ENCODE data around the gene WRAP73.
A peak's percentile ranks its signal among the peaks of the same experiment; 100 is the strongest.
"Not testable (repeated sequence)": the region's sequence is repeated elsewhere in the genome, so short reads cannot be mapped to it uniquely, and the experiment has no call there.

Gene WRAP73

DNA sequence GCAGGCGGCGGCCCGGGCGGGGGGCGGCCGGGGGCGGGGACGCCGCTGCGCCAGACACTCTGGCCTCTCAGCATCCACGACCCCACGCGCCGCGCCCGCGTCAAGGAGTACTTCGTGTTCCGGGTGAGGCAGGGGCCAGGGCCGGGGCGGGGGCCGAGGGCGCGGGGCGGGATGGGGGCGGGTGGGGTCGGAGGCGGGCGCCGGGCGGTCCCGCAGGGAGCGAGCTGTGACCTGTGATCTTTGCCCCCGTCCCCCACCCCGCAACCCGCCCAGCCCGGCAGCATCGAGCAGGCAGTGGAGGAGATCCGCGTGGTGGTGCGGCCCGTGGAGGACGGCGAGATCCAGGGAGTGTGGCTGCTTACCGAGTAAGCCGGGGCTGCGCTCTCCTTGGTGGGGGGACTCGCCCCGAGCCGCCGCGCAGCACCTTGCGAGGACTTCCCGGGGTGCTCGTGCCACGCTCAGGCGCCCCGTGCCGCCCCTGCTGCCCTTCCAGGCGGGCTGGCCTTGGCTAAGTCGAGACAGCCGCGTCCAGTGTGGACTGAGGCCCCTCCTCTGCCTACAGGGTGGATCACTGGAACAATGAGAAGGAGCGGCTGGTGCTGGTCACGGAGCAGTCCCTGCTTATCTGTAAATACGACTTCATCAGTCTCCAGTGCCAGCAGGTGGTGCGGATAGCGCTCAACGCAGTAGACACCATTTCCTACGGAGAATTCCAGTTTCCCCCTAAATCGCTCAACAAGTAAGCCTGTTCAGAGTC lies 24.6 kb downstream of the WRAP73 start:
- H3K4me1 ChIP-seq: no peaks in the 10 kb centered on the region
- TF ChIP-seq, protein P1, sequence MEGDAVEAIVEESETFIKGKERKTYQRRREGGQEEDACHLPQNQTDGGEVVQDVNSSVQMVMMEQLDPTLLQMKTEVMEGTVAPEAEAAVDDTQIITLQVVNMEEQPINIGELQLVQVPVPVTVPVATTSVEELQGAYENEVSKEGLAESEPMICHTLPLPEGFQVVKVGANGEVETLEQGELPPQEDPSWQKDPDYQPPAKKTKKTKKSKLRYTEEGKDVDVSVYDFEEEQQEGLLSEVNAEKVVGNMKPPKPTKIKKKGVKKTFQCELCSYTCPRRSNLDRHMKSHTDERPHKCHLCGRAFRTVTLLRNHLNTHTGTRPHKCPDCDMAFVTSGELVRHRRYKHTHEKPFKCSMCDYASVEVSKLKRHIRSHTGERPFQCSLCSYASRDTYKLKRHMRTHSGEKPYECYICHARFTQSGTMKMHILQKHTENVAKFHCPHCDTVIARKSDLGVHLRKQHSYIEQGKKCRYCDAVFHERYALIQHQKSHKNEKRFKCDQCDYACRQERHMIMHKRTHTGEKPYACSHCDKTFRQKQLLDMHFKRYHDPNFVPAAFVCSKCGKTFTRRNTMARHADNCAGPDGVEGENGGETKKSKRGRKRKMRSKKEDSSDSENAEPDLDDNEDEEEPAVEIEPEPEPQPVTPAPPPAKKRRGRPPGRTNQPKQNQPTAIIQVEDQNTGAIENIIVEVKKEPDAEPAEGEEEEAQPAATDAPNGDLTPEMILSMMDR (IDR thresholded peaks at IDR 0.05; ENCODE audit: low read depth, low read length): 0 out of 2 replicates have a peak, but pooled peaks have one; percentile 8
- H3K4me3 ChIP-seq (ENCODE audit: low read depth, low read length): peak overlapping the region; percentile 51
- no peaks in the 10 kb centered on the region for H3K9me3 ChIP-seq
- DNase-seq: peak; percentile 37
- no peaks in the 10 kb centered on the region for H3K27me3 ChIP-seq
- no peaks in the 10 kb centered on the region for H3K36me3 ChIP-seq

- TF ChIP-seq, protein P1 (IDR thresholded peaks at IDR 0.05; ENCODE audit: low read depth, low read length): no peak
- H3K27me3 ChIP-seq: no peaks in the 10 kb centered on the region
- no peaks in the 10 kb centered on the region for H3K36me3 ChIP-seq
- peak within 1 kb of the TSS; percentile 67 for H3K4me3 ChIP-seq (ENCODE audit: low read depth, low read length)
- no peaks in the 10 kb centered on the region for H3K4me1 ChIP-seq
- H3K9me3 ChIP-seq: no peaks in the 10 kb centered on the region
- peak; percentile 94 for DNase-seq
Measured at GRCh38 chr1:3624200-3625136, 25.4 kb downstream of the WRAP73 start, which contains the start of gene TPRG1L. TSS of gene TPRG1L (plus strand) at chr1:3625015. CDS start at chr1:3625073, 58 bp downstream.

DNA sequence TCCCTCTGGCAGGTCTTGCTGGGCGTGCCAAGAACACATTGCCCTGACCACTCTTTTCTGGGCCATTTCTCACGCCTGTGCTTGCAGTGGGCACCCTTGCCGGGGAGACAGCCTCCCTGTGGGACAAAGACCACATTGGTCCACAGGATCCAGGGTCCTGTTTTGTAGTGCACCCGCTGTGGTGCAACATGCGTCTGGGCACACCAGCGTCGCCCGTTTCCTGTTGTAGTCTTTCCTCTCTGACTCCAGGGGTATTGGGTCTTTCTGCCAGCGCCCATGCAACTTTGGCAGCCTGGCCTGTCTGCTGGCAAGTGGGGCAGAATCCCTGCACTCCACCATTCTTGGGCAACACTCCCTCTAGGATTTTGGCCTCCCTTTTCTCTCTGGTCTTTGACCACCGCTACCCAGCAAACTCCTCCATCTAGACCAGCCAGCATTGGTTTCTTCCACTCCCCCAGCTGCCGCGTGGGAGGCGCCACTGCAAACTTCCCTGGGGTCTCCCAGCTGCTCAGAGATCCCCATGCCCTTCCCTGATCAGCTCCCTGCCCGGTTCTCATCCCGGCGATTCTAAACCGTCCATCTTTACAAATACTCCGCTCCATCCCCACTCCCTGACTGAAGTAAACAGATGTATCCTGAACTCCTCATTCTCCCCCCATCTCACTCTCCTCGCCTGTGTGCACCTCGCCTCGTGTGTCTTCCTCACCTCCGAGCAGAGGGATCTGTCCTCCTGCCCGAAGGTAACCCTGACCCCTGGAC lies 26.3 kb downstream of the WRAP73 start:
- no peaks in the 10 kb centered on the region for H3K9me3 ChIP-seq
- no peak for DNase-seq
- H3K4me1 ChIP-seq: no peaks in the 10 kb centered on the region

DNA sequence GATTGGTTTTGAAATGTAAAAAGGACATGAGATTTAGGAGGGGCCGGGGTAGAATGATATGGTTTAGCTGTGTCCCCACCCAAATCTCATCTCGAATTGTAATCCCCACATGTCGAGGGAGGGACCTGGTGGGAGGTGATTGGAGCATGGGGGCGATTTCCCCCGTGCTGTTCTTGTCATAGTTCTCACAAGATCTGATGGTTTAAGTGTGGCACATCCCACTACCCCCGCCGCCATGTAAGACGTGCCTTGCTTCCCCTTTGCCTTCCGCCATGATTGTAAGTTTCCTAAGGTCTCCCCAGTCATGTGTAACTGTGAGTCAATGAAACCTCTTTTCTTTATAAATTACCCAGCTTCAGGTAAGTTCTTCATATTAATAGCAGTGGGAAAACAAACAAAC lies 27.8 kb downstream of the WRAP73 start:
- not testable (repeated sequence) for H3K27me3 ChIP-seq; DNase-seq; H3K4me1 ChIP-seq; H3K9me3 ChIP-seq; H3K36me3 ChIP-seq; H3K4me3 ChIP-seq (ENCODE audit: low read depth, low read length)

More for the DNA sequence above, 26.3 kb downstream of the WRAP73 start:
- Histone ChIP-seq H3K4me3 (ENCODE audit: low read depth, low read length) (peak overlapping the region; percentile 67), H3K36me3 (no peaks in the 10 kb centered on the region), H3K27me3 (no peaks in the 10 kb centered on the region)
- TF ChIP-seq, protein P1 (IDR thresholded peaks at IDR 0.05; ENCODE audit: low read depth, low read length): no peak

DNA sequence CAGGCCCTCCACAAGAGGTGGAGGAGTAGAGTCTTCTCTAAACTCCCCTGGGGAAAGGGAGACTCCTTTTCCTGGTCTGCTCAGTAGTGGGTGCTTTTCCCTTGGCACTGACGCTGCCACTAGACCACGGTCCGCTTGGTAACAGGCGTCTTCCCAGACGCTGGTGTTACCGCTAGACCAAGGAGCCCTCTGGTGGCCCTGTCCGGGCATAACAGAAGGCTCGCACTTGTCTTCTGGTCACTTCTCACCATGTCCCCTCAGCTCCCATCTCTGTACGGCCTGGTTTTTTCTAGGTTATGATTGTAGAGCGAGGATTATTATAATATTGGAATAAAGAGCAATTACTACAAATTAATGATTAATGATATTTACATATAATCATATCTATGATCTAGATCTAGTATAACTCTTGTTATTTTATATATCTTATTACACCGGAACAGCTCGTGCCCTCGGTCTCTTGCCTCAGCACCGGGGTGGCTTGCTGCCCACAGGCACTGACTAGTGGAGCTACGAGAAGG lies 28.7 kb downstream of the WRAP73 start:
- not testable (repeated sequence) for H3K36me3 ChIP-seq; H3K4me3 ChIP-seq (ENCODE audit: low read depth, low read length); DNase-seq; H3K27me3 ChIP-seq; H3K9me3 ChIP-seq; H3K4me1 ChIP-seq
- TF ChIP-seq, protein P1 (IDR thresholded peaks at IDR 0.05; ENCODE audit: low read depth, low read length): peak; percentile 54

GRCh38 chr1:3620708-3621107 lies 29.2 kb downstream of the WRAP73 start:
- DNase-seq: no peak

More at GRCh38 chr1:3620708-3621107, 29.2 kb downstream of the WRAP73 start:
- Histone ChIP-seq H3K36me3 (no peaks in the 10 kb centered on the region), H3K9me3 (no peaks in the 10 kb centered on the region), H3K4me3 (ENCODE audit: low read depth, low read length) (no peak overlapping the region), H3K4me1 (no peaks in the 10 kb centered on the region), H3K27me3 (no peaks in the 10 kb centered on the region)
- TF ChIP-seq, protein P1 (IDR thresholded peaks at IDR 0.05; ENCODE audit: low read depth, low read length): no peak

Data from BE2C (cell line).